GM12873 (cell line): ENCODE data around the gene PUSL1.

ENCODE experiments used
- CTCF ChIP-seq: IDR thresholded peaks from 2 replicates; pipeline ENCODE4 v1.5.1; 2012; ENCODE audit warnings: low read depth, mild to moderate bottlenecking, moderate library complexity, low read length, control low read depth; ENCODE audit not compliant: insufficient read depth; ENCODE audit errors: missing control alignments

The PUSL1 gene

GRCh38 chr1:1335792-1336248 lies 27.4 kb downstream of the PUSL1 start:
- no peak for TF ChIP-seq CTCF

GRCh38 chr1:1336446-1336845 lies 28.0 kb downstream of the PUSL1 start:
- no peak for TF ChIP-seq CTCF

- TF ChIP-seq CTCF: no peak
Observed at GRCh38 chr1:1336931-1337792, 28.8 kb downstream of the PUSL1 start.

GRCh38 chr1:1337793-1338147 lies 29.4 kb downstream of the PUSL1 start:
- no peak for TF ChIP-seq CTCF

- no peak for TF ChIP-seq CTCF
Observed at GRCh38 chr1:1338278-1338677, 29.9 kb downstream of the PUSL1 start.

GRCh38 chr1:1340185-1340584 lies 31.8 kb downstream of the PUSL1 start:
- TF ChIP-seq CTCF: no peak

- no peak for TF ChIP-seq CTCF
Observed at GRCh38 chr1:1340791-1341548, 32.6 kb downstream of the PUSL1 start.
